ENCODE data around the gene NCLN.

DNA sequence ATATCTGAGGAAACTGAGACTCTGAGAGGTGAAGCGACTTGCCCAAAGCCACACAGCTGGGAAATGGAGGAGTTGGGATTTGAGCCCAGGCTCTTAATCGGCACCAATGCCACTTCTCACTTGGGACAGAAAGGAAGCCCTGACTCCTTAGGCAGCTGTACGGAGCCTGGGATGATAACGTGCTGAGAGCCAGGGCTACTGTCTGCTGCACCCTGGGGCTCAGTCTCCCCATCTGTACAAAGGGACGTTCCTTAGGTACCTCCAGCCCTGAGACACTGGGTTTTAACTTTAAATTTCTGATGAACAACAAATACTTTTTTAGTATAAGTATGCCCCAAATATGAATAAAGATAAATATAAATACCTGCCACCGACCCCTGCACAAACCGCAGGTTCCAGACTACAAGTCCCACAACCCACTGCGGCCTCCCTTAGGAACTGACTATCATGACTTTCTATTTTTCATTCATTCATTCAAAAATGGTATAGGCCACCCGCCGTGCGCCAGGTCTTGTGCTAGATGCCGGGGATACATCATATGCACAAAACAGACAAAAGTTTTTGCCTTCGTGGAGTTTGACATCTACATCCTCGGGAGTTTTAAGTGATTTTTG is 776 bp upstream of the NCLN start:
- TF ChIP-seq, protein P1, sequence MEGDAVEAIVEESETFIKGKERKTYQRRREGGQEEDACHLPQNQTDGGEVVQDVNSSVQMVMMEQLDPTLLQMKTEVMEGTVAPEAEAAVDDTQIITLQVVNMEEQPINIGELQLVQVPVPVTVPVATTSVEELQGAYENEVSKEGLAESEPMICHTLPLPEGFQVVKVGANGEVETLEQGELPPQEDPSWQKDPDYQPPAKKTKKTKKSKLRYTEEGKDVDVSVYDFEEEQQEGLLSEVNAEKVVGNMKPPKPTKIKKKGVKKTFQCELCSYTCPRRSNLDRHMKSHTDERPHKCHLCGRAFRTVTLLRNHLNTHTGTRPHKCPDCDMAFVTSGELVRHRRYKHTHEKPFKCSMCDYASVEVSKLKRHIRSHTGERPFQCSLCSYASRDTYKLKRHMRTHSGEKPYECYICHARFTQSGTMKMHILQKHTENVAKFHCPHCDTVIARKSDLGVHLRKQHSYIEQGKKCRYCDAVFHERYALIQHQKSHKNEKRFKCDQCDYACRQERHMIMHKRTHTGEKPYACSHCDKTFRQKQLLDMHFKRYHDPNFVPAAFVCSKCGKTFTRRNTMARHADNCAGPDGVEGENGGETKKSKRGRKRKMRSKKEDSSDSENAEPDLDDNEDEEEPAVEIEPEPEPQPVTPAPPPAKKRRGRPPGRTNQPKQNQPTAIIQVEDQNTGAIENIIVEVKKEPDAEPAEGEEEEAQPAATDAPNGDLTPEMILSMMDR (IDR thresholded peaks at IDR 0.05): no peak
- TF ChIP-seq POLR2AphosphoS5 (IDR thresholded peaks at IDR 0.05): no peak
